Measurements from ENCODE around the gene CGREF1. TPM values are rescaled to one million over a fixed set of nuclear protein-coding genes. Genes with fewer than 3 reads are reported as not detected.

Gene CGREF1
- total and polyA plus RNA-seq, 8 donors: 0.31 to 3.4 (median 0.67) TPM

DNA sequence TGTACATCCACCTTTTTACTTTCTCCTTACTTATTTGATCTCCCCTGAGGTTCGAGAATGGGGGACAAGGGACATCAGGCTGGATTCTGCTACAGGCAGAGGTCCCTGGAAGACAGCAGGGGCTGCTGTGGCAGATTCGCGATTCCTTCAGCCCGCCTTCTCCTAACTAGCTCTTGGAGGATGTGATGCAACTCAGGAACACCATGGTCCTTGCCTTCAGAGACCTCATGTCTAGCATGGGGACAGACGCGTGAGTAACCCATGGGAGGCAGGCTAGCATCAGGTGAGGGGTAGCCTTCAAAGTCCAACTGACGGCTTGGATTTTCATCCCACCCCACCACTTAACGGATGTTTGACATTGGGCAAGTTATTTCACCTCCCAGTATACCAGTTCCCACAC is 29.0 kb upstream of the CGREF1 start:
- no peaks in the 10 kb centered on the region for H3K27me3 ChIP-seq
- ATAC-seq (no peak), DNase-seq (no peak)
- H3K36me3 ChIP-seq: no peaks in the 10 kb centered on the region
- H3K9me3 ChIP-seq: no peaks in the 10 kb centered on the region
- TF ChIP-seq, protein P1, sequence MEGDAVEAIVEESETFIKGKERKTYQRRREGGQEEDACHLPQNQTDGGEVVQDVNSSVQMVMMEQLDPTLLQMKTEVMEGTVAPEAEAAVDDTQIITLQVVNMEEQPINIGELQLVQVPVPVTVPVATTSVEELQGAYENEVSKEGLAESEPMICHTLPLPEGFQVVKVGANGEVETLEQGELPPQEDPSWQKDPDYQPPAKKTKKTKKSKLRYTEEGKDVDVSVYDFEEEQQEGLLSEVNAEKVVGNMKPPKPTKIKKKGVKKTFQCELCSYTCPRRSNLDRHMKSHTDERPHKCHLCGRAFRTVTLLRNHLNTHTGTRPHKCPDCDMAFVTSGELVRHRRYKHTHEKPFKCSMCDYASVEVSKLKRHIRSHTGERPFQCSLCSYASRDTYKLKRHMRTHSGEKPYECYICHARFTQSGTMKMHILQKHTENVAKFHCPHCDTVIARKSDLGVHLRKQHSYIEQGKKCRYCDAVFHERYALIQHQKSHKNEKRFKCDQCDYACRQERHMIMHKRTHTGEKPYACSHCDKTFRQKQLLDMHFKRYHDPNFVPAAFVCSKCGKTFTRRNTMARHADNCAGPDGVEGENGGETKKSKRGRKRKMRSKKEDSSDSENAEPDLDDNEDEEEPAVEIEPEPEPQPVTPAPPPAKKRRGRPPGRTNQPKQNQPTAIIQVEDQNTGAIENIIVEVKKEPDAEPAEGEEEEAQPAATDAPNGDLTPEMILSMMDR (IDR thresholded peaks at IDR 0.05): no peak
- no peaks in the 10 kb centered on the region for H3K4me1 ChIP-seq
- H3K27ac ChIP-seq: no peak overlapping the region
- no peak overlapping the region for H3K4me3 ChIP-seq
- intact Hi-C loops (cut with DNase I): no loop called here

DNA sequence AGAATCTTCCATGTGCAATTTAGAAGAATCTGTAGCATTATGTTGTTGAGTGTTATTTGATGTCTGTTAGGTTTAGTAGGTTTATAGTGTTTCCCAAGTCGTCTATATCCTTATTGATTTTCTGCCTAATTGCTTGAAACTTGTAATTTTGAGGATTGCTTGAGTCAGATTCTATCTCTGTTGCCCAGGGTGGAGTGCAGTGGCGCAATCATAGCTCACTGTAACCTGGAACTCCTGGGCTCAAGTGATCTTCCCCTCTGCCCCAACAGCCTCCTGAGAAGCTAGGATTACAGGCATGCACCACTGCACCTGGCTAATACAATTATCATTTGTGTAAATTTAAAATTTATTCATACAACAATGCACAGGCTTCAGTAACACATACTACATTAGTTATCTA is 26.8 kb upstream of the CGREF1 start:
- H3K36me3 ChIP-seq: no peaks in the 10 kb centered on the region
- no peaks in the 10 kb centered on the region for H3K9me3 ChIP-seq
- intact Hi-C loops (cut with DNase I): no loop called here
- DNase-seq: no peak
- no peak overlapping the region for H3K4me3 ChIP-seq
- no peaks in the 10 kb centered on the region for H3K4me1 ChIP-seq
- H3K27me3 ChIP-seq: peaks cover 0 to 14% of the 10 kb centered on the region in 2 donors
- H3K27ac ChIP-seq: no peak overlapping the region
- ATAC-seq: no peak
- TF ChIP-seq, protein P1 (IDR thresholded peaks at IDR 0.05): no peak

DNA sequence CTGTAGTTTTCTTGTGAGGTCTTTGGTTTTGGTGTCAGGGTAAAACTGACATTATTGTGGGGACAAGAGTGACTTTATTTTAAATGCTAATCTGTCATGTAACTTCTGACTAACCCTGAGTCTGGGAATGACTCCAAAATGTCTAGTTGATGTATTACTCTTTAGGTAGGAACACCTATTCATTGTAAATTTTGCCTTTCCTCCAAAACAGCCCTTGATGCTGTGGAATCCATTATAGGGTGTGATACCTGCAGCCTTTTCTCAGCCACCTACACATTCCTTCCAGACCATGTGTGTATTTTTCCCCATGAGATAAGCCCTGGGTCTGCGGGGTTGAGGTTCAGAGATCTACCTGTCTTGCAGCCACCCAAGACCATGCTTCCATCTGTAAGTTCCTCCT is 24.4 kb upstream of the CGREF1 start:
- H3K4me3 ChIP-seq: no peak overlapping the region
- peaks cover 0 to 14% of the 10 kb centered on the region in 2 donors for H3K27me3 ChIP-seq
- TF ChIP-seq, protein P1 (IDR thresholded peaks at IDR 0.05): no peak
- H3K36me3 ChIP-seq: no peaks in the 10 kb centered on the region
- intact Hi-C loops (cut with DNase I): no loop called here
- H3K4me1 ChIP-seq: no peaks in the 10 kb centered on the region
- no peak for ATAC-seq
- no peaks in the 10 kb centered on the region for H3K9me3 ChIP-seq
- no peak overlapping the region for H3K27ac ChIP-seq
- DNase-seq: no peak

DNA sequence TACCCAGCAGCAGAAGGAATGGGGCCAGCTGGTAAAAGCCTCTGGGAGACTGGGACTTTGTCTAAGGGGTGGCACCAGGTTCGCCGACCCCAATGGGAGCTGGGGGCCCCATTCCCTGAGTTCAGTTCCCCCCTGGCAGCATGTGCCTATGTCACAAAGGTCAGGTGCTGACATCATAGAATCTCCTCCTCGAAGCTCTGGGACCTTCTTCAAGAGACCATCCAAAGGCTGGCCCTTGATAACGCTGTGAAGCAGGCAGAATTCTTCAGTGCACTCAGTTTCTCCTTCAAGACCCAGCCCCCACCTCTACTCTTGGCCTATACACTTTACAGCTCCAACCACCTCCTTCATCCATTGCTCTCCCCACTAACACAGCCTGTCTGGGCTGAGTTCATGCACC is 20.4 kb upstream of the CGREF1 start, which contains the start of gene PRR30:
PRR30 (minus strand) TSS at position 101 of the 400 bp plus-strand sequence. CDS start 1,081 bp downstream, outside the sequence.
- ATAC-seq (no peak), DNase-seq (no peak)
- Histone ChIP-seq H3K27ac (no peak within 1 kb of the TSS), H3K36me3 (no peaks in the 10 kb centered on the region), H3K4me3 (no peak within 1 kb of the TSS), H3K27me3 (peaks cover 0 to 14% of the 10 kb centered on the region in 2 donors), H3K9me3 (no peaks in the 10 kb centered on the region), H3K4me1 (no peaks in the 10 kb centered on the region)
- intact Hi-C loops (cut with DNase I): no loop called here
- TF ChIP-seq, protein P1 (IDR thresholded peaks at IDR 0.05): no peak

DNA sequence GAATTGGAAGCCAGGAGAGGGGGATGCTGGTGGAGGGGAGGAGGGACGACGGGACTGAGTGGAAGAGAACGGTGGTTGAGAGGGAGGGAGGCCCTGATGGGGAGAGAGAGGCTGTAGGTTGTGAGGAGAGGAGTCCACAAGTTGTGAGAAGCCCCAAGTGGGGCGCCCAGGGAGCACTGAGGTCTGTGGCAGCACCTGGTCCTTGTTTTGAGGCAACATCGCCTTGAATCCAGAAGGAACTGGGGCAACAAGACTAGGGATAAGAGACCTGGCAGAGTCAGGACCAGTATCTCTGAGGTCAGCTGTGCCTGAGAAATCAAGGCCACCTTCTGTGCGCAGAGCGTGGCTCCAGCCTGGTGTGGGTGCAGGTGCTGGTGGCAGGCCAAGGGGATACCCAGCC is 19.2 kb upstream of the CGREF1 start:
- Histone ChIP-seq H3K9me3 (no peaks in the 10 kb centered on the region), H3K4me3 (no peak overlapping the region), H3K4me1 (peaks cover 6 to 10% of the 10 kb centered on the region in 2 donors), H3K36me3 (no peaks in the 10 kb centered on the region), H3K27ac (no peak overlapping the region), H3K27me3 (peaks cover 0 to 14% of the 10 kb centered on the region in 2 donors)
- TF ChIP-seq, protein P1 (IDR thresholded peaks at IDR 0.05): no peak
- ATAC-seq: no peak
- no peak for DNase-seq
- intact Hi-C loops (cut with DNase I): no loop called here

Measured in left lung (tissue), 10 donors.